ENCODE results near the gene FHOD1. TPM values are rescaled to one million over a fixed set of nuclear protein-coding genes. Genes with fewer than 3 reads are reported as not detected.

FHOD1 gene
- total RNA-seq, 1 donor from 2014 or later = 2.6 TPM

- no peaks in the 10 kb centered on the region for H3K27me3 ChIP-seq (ENCODE audit: control insufficient read depth, insufficient read depth, low read length)
- H3K36me3 ChIP-seq (ENCODE audit: control insufficient read depth, insufficient read depth, low read length) = peaks cover 37% of the 10 kb centered on the region
- peak overlapping the region; percentile 76 for H3K4me3 ChIP-seq (ENCODE audit: low read depth, low read length)
- no peak for FAIRE-seq
- no peak for DNase-seq (ENCODE audit: low read depth)
- TF ChIP-seq, protein P1, sequence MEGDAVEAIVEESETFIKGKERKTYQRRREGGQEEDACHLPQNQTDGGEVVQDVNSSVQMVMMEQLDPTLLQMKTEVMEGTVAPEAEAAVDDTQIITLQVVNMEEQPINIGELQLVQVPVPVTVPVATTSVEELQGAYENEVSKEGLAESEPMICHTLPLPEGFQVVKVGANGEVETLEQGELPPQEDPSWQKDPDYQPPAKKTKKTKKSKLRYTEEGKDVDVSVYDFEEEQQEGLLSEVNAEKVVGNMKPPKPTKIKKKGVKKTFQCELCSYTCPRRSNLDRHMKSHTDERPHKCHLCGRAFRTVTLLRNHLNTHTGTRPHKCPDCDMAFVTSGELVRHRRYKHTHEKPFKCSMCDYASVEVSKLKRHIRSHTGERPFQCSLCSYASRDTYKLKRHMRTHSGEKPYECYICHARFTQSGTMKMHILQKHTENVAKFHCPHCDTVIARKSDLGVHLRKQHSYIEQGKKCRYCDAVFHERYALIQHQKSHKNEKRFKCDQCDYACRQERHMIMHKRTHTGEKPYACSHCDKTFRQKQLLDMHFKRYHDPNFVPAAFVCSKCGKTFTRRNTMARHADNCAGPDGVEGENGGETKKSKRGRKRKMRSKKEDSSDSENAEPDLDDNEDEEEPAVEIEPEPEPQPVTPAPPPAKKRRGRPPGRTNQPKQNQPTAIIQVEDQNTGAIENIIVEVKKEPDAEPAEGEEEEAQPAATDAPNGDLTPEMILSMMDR (IDR thresholded peaks at IDR 0.05; ENCODE audit: insufficient read depth, low read length, severe bottlenecking) = no peak
Measured at GRCh38 chr16:67192781-67193361, 54.4 kb downstream of the FHOD1 start.

GRCh38 chr16:67191995-67192681 is 55.1 kb downstream of the FHOD1 start, which contains the start of gene E2F4:
E2F4 (plus strand) TSS chr16:67192155; CDS start chr16:67192228, 73 bp downstream.
- DNase-seq (ENCODE audit: low read depth) (peak; percentile 75), FAIRE-seq (no peak)
- H3K36me3 ChIP-seq (ENCODE audit: control insufficient read depth, insufficient read depth, low read length) = peaks cover 35% of the 10 kb centered on the region
- no peaks in the 10 kb centered on the region for H3K27me3 ChIP-seq (ENCODE audit: control insufficient read depth, insufficient read depth, low read length)
- TF ChIP-seq, protein P1 (IDR thresholded peaks at IDR 0.05; ENCODE audit: insufficient read depth, low read length, severe bottlenecking) = no peak
- peak within 1 kb of the TSS; percentile 76 for H3K4me3 ChIP-seq (ENCODE audit: low read depth, low read length)

GRCh38 chr16:67191411-67191994 is 55.8 kb downstream of the FHOD1 start:
- Histone ChIP-seq H3K4me3 (ENCODE audit: low read depth, low read length) (peak overlapping the region; percentile 76), H3K27me3 (ENCODE audit: control insufficient read depth, insufficient read depth, low read length) (no peaks in the 10 kb centered on the region), H3K36me3 (ENCODE audit: control insufficient read depth, insufficient read depth, low read length) (peaks cover 30% of the 10 kb centered on the region)
- FAIRE-seq (no peak), DNase-seq (ENCODE audit: low read depth) (no peak)
- TF ChIP-seq, protein P1 (IDR thresholded peaks at IDR 0.05; ENCODE audit: insufficient read depth, low read length, severe bottlenecking) = no peak

DNA sequence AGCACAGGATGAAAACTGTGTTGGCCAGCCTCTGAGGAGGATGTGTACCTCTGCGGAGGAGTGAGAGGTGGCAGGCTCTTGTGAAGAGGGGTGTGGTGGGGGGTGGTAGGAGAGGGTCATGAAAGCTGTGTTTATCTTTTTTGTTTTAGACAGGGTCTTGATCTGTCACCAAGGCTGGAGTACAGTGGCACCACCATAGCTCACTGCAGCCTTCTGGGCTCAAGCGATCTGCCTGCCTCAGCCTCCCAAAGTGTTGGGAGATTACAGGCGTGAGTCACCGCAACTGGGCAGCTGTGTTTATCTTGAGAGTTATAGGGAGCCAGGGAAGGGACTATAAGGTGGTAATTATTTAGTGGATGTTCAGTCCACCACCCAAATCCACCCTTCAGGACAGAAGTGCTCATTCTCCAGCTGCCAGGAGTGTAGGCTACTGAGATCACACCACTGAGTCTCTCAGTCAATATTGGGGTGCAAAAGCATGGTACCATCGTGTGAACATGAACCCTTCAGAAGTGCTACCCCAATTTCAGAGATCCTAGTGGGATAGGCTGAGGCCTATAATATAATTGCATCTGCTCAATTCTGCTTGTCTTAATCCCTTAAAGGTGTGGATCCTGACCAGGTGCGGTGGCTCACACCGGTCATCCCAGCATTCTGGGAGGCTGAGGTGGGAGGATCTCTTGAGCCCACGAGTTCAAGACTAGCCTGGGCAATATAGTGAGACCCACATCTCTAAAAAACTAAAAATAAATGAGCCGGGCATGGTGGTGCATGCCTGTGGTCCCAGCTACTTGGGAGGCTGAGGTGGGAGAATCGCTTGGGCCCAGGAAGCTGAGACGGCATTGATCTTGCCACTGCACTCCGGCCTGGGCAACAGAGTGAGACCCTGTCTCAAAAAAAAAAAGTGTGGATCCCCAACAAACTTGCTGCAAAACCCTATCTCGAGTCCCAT is 56.6 kb downstream of the FHOD1 start:
- Histone ChIP-seq H3K4me3 (ENCODE audit: low read depth, low read length) (no peak overlapping the region), H3K36me3 (ENCODE audit: control insufficient read depth, insufficient read depth, low read length) (peaks cover 24% of the 10 kb centered on the region), H3K27me3 (ENCODE audit: control insufficient read depth, insufficient read depth, low read length) (no peaks in the 10 kb centered on the region)
- TF ChIP-seq, protein P1 (IDR thresholded peaks at IDR 0.05; ENCODE audit: insufficient read depth, low read length, severe bottlenecking) = no peak
- no peak for DNase-seq (ENCODE audit: low read depth)
- no peak for FAIRE-seq

DNA sequence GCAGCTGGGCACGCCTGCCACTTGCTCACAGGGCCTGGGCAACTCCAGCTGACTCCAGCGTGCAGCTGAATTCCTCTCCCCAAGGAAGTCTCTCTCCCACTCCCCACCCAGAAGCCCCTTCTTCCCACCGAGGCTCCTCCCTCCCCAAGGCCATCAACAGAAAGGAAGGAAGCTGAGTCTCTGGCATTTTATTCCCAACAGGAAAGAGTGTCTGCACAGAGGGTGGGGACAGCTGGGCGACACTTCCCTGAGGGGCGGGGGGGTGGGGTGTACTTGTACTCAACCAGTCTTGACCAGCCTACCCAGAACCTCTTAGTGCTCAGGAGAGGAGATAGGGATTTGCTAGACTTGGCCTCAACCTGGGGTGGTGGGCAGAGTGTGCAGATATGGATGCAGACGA is 57.2 kb downstream of the FHOD1 start, which contains the start of gene EXOC3L1:
EXOC3L1 (minus strand) TSS at position 96 of the 400 bp plus-strand sequence. CDS start 460 bp downstream, outside the sequence.
- no peaks in the 10 kb centered on the region for H3K27me3 ChIP-seq (ENCODE audit: control insufficient read depth, insufficient read depth, low read length)
- DNase-seq (ENCODE audit: low read depth) = no peak
- no peak for FAIRE-seq
- H3K36me3 ChIP-seq (ENCODE audit: control insufficient read depth, insufficient read depth, low read length) = peaks cover 19% of the 10 kb centered on the region
- no peak within 1 kb of the TSS for H3K4me3 ChIP-seq (ENCODE audit: low read depth, low read length)
- TF ChIP-seq, protein P1 (IDR thresholded peaks at IDR 0.05; ENCODE audit: insufficient read depth, low read length, severe bottlenecking) = no peak
